Endothelial cell of umbilical vein (primary cell): ENCODE data around the gene LIPA. TPM values are rescaled to one million over a fixed set of nuclear protein-coding genes. Genes with fewer than 3 reads are reported as not detected.

Experiments used
- BruUV-seq: library from RNA; stranded (reverse); fragments of 400-500 nt; replicated peaks from 2 replicates; lab custom pipeline; 2021; lab: Mats Ljungman, UMichigan
- CTCF ChIA-PET: fragments of 300-600, 350-600 bp; sonication (Branson Sonifier 250); formaldehyde crosslinking; loops from one replicate; lab custom pipeline; 2021; ENCODE audit warnings: antibody characterized with exemption, inconsistent platforms; lab: Charles Lee
- POLR2A ChIA-PET: fragments of 300-600, 350-600 bp; sonication (Branson Sonifier 250); formaldehyde crosslinking; loops from one replicate; lab custom pipeline; 2021; ENCODE audit warnings: antibody characterized with exemption, inconsistent platforms; lab: Charles Lee
- DNase-seq: peaks from one replicate; pipeline ENCODE4 v3.0.0-alpha.2; 2011; ENCODE audit warnings: low read depth, low spot score
- FAIRE-seq: peaks from 2 replicates; lab custom pipeline; 2011; peaks lifted over from hg19 to GRCh38; lab: Jason Lieb, UNC
- H2AFZ ChIP-seq: 2 replicates; pipeline ENCODE4 v1.6.0; 2012; ENCODE audit warnings: low read depth, low read length, control low read depth, inconsistent platforms
- H3K27ac ChIP-seq: 2 replicates; pipeline ENCODE4 v1.5.1; 2011; ENCODE audit warnings: low read depth, mild to moderate bottlenecking, control low read depth, low read length, moderate library complexity; ENCODE audit not compliant: insufficient read depth
- H3K27me3 ChIP-seq, 2 experiments: 2 replicates each; pipeline versions ENCODE4 v1.6.0 to v1.6.1; 2011; ENCODE audit warnings: low read length in 2 of 2, mixed read lengths in 1 of 2; ENCODE audit not compliant: control insufficient read depth in 2 of 2, insufficient read depth in 2 of 2
- H3K36me3 ChIP-seq, 2 experiments: 2 replicates in 1 of 2; 3 replicates in 1 of 2; pipeline ENCODE4 v1.5.1; 2011; ENCODE audit warnings: low read length in 2 of 2, mild to moderate bottlenecking in 1 of 2, moderate library complexity in 1 of 2; ENCODE audit not compliant: control insufficient read depth in 2 of 2, insufficient read depth in 2 of 2; ENCODE audit errors: extremely low read depth in 1 of 2
- H3K4me1 ChIP-seq: 3 replicates; pipeline ENCODE4 v1.5.1; 2011; ENCODE audit warnings: mild to moderate bottlenecking, low read length; ENCODE audit not compliant: control insufficient read depth, insufficient read depth; ENCODE audit errors: extremely low read depth
- H3K4me2 ChIP-seq: 2 replicates; pipeline ENCODE4 v1.6.1; 2011; ENCODE audit warnings: low read length, control low read depth, mixed read lengths; ENCODE audit not compliant: insufficient read depth
- H3K4me3 ChIP-seq, 3 experiments: fragments of 200-600 bp in 1 of 3; sonication (generic), shearing (Covaris generic) in 1 of 3; replicated peaks in 1 of 3; 2 replicates each; pipeline ENCODE4 v1.5.1; 2011 to 2016; ENCODE audit warnings: control low read depth in 3 of 3, low read length in 3 of 3, mild to moderate bottlenecking in 2 of 3, inconsistent platforms in 1 of 3, low read depth in 1 of 3, moderate library complexity in 1 of 3; ENCODE audit not compliant: insufficient read depth in 1 of 3
- H3K79me2 ChIP-seq: 2 replicates; pipeline ENCODE4 v1.6.0; 2012; ENCODE audit warnings: low read length, inconsistent platforms; ENCODE audit not compliant: control insufficient read depth, insufficient read depth
- H3K9ac ChIP-seq: replicated peaks from 2 replicates; pipeline ENCODE3; 2011; ENCODE audit warnings: low read length, control low read depth; ENCODE audit not compliant: insufficient read depth; ENCODE audit errors: extremely low read depth
- H3K9me1 ChIP-seq: replicated peaks from 3 replicates; pipeline ENCODE4 v1.6.0; 2011; ENCODE audit warnings: mild to moderate bottlenecking, low read length; ENCODE audit not compliant: control insufficient read depth, insufficient read depth; ENCODE audit errors: extremely low read depth
- H3K9me3 ChIP-seq: replicated peaks from 2 replicates; pipeline ENCODE4 v1.5.1; 2012; ENCODE audit warnings: low read length, inconsistent platforms; ENCODE audit not compliant: control insufficient read depth, insufficient read depth
- H4K20me1 ChIP-seq: replicated peaks from 2 replicates; pipeline ENCODE3; 2011; ENCODE audit warnings: mild to moderate bottlenecking, low read length; ENCODE audit not compliant: control insufficient read depth, insufficient read depth; ENCODE audit errors: extremely low read depth
- FOS ChIP-seq: IDR thresholded peaks from 2 replicates; pipeline ENCODE4 v1.6.1; 2011; ENCODE audit warnings: mild to moderate bottlenecking, low read length, moderate library complexity, borderline replicate concordance; ENCODE audit not compliant: insufficient read depth
- GATA2 ChIP-seq: IDR thresholded peaks from 2 replicates; pipeline ENCODE4 v1.7.0; 2011; ENCODE audit warnings: low read depth, mild to moderate bottlenecking, moderate library complexity, mixed read lengths, low read length; ENCODE audit not compliant: insufficient read length, insufficient read depth
- JUN ChIP-seq: IDR thresholded peaks from 2 replicates; pipeline ENCODE4 v1.6.1; 2011; ENCODE audit warnings: borderline replicate concordance, low read depth; ENCODE audit not compliant: insufficient read length, insufficient read depth
- MAX ChIP-seq: IDR thresholded peaks from 2 replicates; pipeline ENCODE4 v1.6.1; 2011; ENCODE audit not compliant: insufficient read depth, insufficient read length
- MYC ChIP-seq: IDR thresholded peaks from one replicate; pipeline ENCODE4 v1.6.1; 2011; ENCODE audit warnings: mild to moderate bottlenecking, low read depth, low read length
- POLR2A ChIP-seq: IDR thresholded peaks from 2 replicates; pipeline ENCODE4 v1.6.1; 2012; ENCODE audit warnings: low read depth, mild to moderate bottlenecking, control low read depth, low read length
- POLR2AphosphoS5 ChIP-seq: IDR thresholded peaks from 2 replicates; pipeline ENCODE4 v1.6.1; 2012; ENCODE audit warnings: low read depth, mild to moderate bottlenecking, control low read depth, low read length, moderate library complexity; ENCODE audit not compliant: insufficient read depth
- dilution Hi-C: fragments of 300-500 bp; cut with MboI; formaldehyde crosslinking; loops from one replicate; pipeline ENCODE4 v1.15.0; 2019; ENCODE audit warnings: low sequenced_read_pairs; ENCODE audit not compliant: extremely low pct_ligation_motif_present
- intact Hi-C: fragments of 100-400 bp; cut with micrococcal nuclease; formaldehyde crosslinking; loops from one replicate; pipeline ENCODE4 v1.10.0; 2022
- polyA plus RNA-seq, 4 experiments: library from polyadenylated mRNA; depleted of rRNA in 3 of 4; stranded (reverse) in 3 of 4; unstranded in 1 of 4; fragments of >200 nt; gene quantifications; 2 replicates each; pipeline versions ENCODE4 v1.2.1 to v1.2.3, GENCODE V29; 2011 to 2012; ENCODE audit warnings: missing spikeins in 1 of 4
- total RNA-seq: library from RNA; stranded (reverse); gene quantifications from 2 replicates; pipeline ENCODE4 v1.2.3, GENCODE V29; 2021
- TF ChIP-seq, protein P1 (sequence below), 2 donors: IDR thresholded peaks; 1 replicate in 1 of 2; 2 replicates in 1 of 2; pipeline ENCODE4 v1.5.1; 2011; ENCODE audit warnings: low read length in 2 of 2, mild to moderate bottlenecking in 2 of 2, moderate library complexity in 2 of 2, control low read depth in 1 of 2, inconsistent platforms in 1 of 2, low read depth in 1 of 2; ENCODE audit not compliant: insufficient read depth in 1 of 2; ENCODE audit errors: extremely low read depth in 1 of 2

The LIPA gene
- total and polyA plus RNA-seq, 2 donors (not counting 3 experiments of a cell fraction or from before 2014, with no cell fraction given): 24.0 to 41.1 TPM

- DNase-seq (no peak), FAIRE-seq (no peak)
- TF ChIP-seq JUN (no peak), FOS (no peak), GATA2 (no peak), POLR2A (no peak), MYC (no peak), MAX (no peak), POLR2AphosphoS5 (no peak)
- TF ChIP-seq, protein P1, sequence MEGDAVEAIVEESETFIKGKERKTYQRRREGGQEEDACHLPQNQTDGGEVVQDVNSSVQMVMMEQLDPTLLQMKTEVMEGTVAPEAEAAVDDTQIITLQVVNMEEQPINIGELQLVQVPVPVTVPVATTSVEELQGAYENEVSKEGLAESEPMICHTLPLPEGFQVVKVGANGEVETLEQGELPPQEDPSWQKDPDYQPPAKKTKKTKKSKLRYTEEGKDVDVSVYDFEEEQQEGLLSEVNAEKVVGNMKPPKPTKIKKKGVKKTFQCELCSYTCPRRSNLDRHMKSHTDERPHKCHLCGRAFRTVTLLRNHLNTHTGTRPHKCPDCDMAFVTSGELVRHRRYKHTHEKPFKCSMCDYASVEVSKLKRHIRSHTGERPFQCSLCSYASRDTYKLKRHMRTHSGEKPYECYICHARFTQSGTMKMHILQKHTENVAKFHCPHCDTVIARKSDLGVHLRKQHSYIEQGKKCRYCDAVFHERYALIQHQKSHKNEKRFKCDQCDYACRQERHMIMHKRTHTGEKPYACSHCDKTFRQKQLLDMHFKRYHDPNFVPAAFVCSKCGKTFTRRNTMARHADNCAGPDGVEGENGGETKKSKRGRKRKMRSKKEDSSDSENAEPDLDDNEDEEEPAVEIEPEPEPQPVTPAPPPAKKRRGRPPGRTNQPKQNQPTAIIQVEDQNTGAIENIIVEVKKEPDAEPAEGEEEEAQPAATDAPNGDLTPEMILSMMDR (IDR thresholded peaks at IDR 0.05; ENCODE audit: extremely low read depth in 1 of 2, insufficient read depth in 1 of 2, low read depth in 1 of 2, low read length in 2 of 2): no peak
- peaks cover 3% of the 10 kb centered on the region for H3K4me1 ChIP-seq
- intact Hi-C loops (no loop called here), dilution Hi-C loops (no loop called here)
- ChIA-PET POLR2A (no interaction called here), CTCF (no interaction called here)
- H3K27me3 ChIP-seq: no peaks in the 10 kb centered on the region
- no peaks in the 10 kb centered on the region for H3K9me3 ChIP-seq
- no TSS peak for BruUV-seq
- H3K79me2 ChIP-seq: no peaks in the 10 kb centered on the region
- no peaks in the 10 kb centered on the region for H4K20me1 ChIP-seq
- no peaks in the 10 kb centered on the region for H3K9me1 ChIP-seq
- no peaks in the 10 kb centered on the region for H3K36me3 ChIP-seq
- no peak overlapping the region for H3K4me2 ChIP-seq
- no peak overlapping the region for H3K9ac ChIP-seq
- H2AFZ ChIP-seq: no peak overlapping the region
- H3K4me3 ChIP-seq: no peak overlapping the region
- no peak overlapping the region for H3K27ac ChIP-seq
Observed at GRCh38 chr10:89167915-89168314, 83.7 kb downstream of the LIPA start.
